Measurements from ENCODE around the gene MACROH2A1.

The MACROH2A1 gene

DNA sequence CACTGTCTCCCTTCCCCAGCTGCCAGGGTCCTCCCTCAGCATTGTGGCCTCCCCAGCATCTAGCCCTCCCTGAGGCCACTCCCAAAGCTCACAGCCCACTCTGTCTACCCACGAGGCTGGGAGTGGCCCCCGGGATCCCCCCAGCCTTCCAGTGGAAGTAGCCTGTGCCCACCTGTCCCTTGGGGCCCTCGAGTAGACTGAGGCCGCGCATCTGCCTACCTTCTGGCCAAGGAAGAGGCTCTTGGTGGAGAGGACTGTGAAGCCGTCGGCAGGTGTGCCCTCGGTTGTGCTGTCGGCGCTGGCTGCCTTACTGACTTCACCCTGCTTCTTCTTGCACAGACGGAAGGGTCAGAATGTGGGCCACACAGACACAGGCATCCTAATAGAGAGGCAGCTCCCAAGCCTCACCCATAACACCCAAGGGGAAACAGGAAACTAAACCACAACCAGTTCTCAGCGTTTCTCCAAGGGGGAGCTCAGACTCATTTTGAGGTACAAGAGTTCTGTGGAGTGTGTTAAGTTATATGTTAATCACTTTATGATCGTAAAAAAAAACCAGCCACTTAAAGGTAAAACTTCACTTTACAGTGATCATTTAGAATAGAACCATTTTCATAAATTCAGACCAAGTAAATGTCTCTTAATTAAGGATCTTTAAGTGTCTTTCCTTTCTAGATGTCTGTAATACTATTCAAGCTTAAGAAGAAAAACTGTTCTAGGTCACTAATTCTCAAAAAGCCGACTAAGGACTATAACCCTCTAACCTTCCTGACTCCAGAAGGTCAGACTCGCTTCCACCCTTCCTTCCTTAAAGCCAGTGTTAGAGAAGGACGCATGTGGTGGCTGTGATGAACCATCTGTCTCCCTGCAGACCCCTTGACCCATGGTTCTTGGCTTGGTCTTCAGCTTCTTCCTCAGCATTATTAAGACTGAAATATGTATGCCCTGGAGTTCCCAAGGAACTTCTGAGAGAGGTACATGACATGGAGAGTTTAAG, 38.5 kb downstream of the MACROH2A1 start:
- Histone ChIP-seq H3K27me3 (replicated peaks; ENCODE audit: insufficient read depth, low read length) (no peaks in the 10 kb centered on the region), H3K4me3 (ENCODE audit: low read length) (no peak overlapping the region), H3F3A (ENCODE audit: insufficient read depth, low read length) (no peaks in the 10 kb centered on the region), H3K27ac (ENCODE audit: low read length) (no peak overlapping the region), H3K79me2 (ENCODE audit: low read length) (peaks cover 70% of the 10 kb centered on the region), H3K4me2 (ENCODE audit: low read depth, low read length) (no peak overlapping the region), H3K9ac (ENCODE audit: low read length) (no peak overlapping the region), H3K36me3 (replicated peaks; ENCODE audit: insufficient read depth, low read length) (0 out of 2 replicates have a peak, but pooled peaks cover 9% of the 10 kb centered on the region), H4K20me1 (ENCODE audit: insufficient read depth, low read length) (peaks cover 9% of the 10 kb centered on the region; the same call in 1 of the 2 replicates), H3K9me3 (replicated peaks; ENCODE audit: insufficient read depth, low read length) (no peaks in the 10 kb centered on the region), H3K9me2 (replicated peaks; ENCODE audit: insufficient read depth, low read length) (no peaks in the 10 kb centered on the region), H2AFZ (ENCODE audit: low read length) (no peak overlapping the region), H3K4me1 (ENCODE audit: low read length) (peaks cover 14% of the 10 kb centered on the region)
- TF ChIP-seq EZH2 (optimal IDR thresholded peaks at IDR 0.05; ENCODE audit: low read depth, low read length) (no peak), EZH2phosphoT487 (IDR thresholded peaks at IDR 0.05; ENCODE audit: low read length) (no peak)
- TF ChIP-seq, protein P1, sequence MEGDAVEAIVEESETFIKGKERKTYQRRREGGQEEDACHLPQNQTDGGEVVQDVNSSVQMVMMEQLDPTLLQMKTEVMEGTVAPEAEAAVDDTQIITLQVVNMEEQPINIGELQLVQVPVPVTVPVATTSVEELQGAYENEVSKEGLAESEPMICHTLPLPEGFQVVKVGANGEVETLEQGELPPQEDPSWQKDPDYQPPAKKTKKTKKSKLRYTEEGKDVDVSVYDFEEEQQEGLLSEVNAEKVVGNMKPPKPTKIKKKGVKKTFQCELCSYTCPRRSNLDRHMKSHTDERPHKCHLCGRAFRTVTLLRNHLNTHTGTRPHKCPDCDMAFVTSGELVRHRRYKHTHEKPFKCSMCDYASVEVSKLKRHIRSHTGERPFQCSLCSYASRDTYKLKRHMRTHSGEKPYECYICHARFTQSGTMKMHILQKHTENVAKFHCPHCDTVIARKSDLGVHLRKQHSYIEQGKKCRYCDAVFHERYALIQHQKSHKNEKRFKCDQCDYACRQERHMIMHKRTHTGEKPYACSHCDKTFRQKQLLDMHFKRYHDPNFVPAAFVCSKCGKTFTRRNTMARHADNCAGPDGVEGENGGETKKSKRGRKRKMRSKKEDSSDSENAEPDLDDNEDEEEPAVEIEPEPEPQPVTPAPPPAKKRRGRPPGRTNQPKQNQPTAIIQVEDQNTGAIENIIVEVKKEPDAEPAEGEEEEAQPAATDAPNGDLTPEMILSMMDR (IDR thresholded peaks at IDR 0.05; ENCODE audit: low read length) = no peak
- no peak for DNase-seq

DNA sequence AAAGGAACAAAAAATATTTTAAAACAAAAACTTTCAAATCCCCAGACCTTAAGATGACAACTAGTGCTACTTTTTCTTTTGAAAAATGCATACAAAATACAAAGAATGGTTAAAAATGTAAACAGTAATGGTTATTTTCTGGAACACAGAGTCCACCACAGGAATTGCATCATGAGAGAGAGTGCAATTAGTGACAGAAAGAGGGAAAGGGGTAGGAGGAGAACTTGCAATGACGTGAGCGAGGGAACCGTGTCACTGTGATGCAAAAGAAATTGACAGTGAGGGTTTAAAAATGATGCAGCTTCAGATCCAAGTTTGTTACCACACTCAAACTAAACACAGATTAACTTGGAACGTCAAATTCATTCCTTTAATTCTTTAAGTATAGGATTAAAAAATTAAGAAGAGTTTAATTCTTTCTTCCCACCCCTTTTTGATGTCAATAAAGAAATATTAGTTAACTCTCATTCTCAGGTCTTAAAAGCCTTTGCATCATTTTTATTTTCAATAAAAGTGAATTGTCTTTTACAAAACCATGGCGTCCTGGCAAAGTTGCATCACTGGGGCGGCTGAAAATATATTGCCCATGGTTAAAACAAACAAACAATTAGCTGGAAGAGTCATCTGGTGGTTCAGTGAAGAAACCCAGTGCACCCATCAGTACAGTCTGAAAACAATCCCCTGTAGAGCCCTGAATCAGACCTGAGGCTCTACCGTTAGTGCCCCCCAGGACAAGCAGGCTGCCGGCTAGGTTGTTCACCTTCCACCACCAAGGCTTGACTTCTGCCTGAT, 39.5 kb downstream of the MACROH2A1 start:
- Histone ChIP-seq H4K20me1 (ENCODE audit: insufficient read depth, low read length) (peaks cover 7% of the 10 kb centered on the region; the same call in 1 of the 2 replicates), H3K9ac (ENCODE audit: low read length) (no peak overlapping the region), H3K36me3 (replicated peaks; ENCODE audit: insufficient read depth, low read length) (0 out of 2 replicates have a peak, but pooled peaks cover 9% of the 10 kb centered on the region), H3K4me1 (ENCODE audit: low read length) (peaks cover 5% of the 10 kb centered on the region; the same call in 1 of the 2 replicates), H3K4me3 (ENCODE audit: low read length) (no peak overlapping the region), H3K27ac (ENCODE audit: low read length) (no peak overlapping the region), H3K9me2 (replicated peaks; ENCODE audit: insufficient read depth, low read length) (no peaks in the 10 kb centered on the region), H3F3A (ENCODE audit: insufficient read depth, low read length) (no peaks in the 10 kb centered on the region), H2AFZ (ENCODE audit: low read length) (no peak overlapping the region), H3K4me2 (ENCODE audit: low read depth, low read length) (no peak overlapping the region), H3K9me3 (replicated peaks; ENCODE audit: insufficient read depth, low read length) (no peaks in the 10 kb centered on the region), H3K27me3 (replicated peaks; ENCODE audit: insufficient read depth, low read length) (no peaks in the 10 kb centered on the region), H3K79me2 (ENCODE audit: low read length) (peaks cover 68% of the 10 kb centered on the region)
- no peak for TF ChIP-seq EZH2phosphoT487 (IDR thresholded peaks at IDR 0.05; ENCODE audit: low read length)
- TF ChIP-seq, protein P1 (IDR thresholded peaks at IDR 0.05; ENCODE audit: low read length) = no peak
- TF ChIP-seq EZH2 (optimal IDR thresholded peaks at IDR 0.05; ENCODE audit: low read depth, low read length) = no peak
- no peak for DNase-seq

DNA sequence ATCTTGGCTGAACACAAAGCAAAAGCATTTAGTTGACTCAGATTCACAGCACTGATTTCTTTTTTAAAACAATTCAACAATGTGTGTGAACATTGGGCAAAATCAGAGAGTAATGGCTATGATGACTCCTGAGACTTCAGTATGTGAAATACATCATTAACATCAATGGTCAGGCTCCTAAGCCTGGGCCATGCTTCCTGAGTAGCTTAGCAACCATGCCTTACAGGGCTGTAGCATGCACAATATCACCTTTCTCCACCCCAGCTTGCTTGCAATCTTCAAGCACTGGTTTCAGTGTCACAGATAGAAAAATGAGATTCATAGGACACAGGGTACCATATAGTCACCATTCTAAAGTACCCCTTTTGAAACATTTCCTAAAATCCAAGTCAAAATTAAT, 41.3 kb downstream of the MACROH2A1 start:
- H3K27me3 ChIP-seq (replicated peaks; ENCODE audit: insufficient read depth, low read length) = no peaks in the 10 kb centered on the region
- H3K36me3 ChIP-seq (replicated peaks; ENCODE audit: insufficient read depth, low read length) = 0 out of 2 replicates have a peak, but pooled peaks cover 5% of the 10 kb centered on the region
- no peak for DNase-seq
- peaks cover 63% of the 10 kb centered on the region for H3K79me2 ChIP-seq (ENCODE audit: low read length)
- TF ChIP-seq EZH2 (optimal IDR thresholded peaks at IDR 0.05; ENCODE audit: low read depth, low read length) = no peak
- no peak for TF ChIP-seq EZH2phosphoT487 (IDR thresholded peaks at IDR 0.05; ENCODE audit: low read length)
- TF ChIP-seq, protein P1 (IDR thresholded peaks at IDR 0.05; ENCODE audit: low read length) = no peak
- no peaks in the 10 kb centered on the region for H3K9me2 ChIP-seq (replicated peaks; ENCODE audit: insufficient read depth, low read length)
- no peaks in the 10 kb centered on the region for H3F3A ChIP-seq (ENCODE audit: insufficient read depth, low read length)
- no peak overlapping the region for H3K4me3 ChIP-seq (ENCODE audit: low read length)
- H3K4me2 ChIP-seq (ENCODE audit: low read depth, low read length) = no peak overlapping the region
- H4K20me1 ChIP-seq (ENCODE audit: insufficient read depth, low read length) = no peaks in the 10 kb centered on the region
- no peak overlapping the region for H3K9ac ChIP-seq (ENCODE audit: low read length)
- H3K27ac ChIP-seq (ENCODE audit: low read length) = no peak overlapping the region
- H3K4me1 ChIP-seq (ENCODE audit: low read length) = no peaks in the 10 kb centered on the region
- no peaks in the 10 kb centered on the region for H3K9me3 ChIP-seq (replicated peaks; ENCODE audit: insufficient read depth, low read length)
- H2AFZ ChIP-seq (ENCODE audit: low read length) = no peak overlapping the region
